H1 (cell line): ENCODE measurements around the gene TNFAIP8.

Source experiments
- ATF2 ChIP-seq: IDR thresholded peaks from 2 replicates; pipeline ENCODE4 v1.6.1; 2012; ENCODE audit warnings: low read length, inconsistent platforms
- CEBPB ChIP-seq: IDR thresholded peaks from 2 replicates; pipeline ENCODE4 v1.6.1; 2012; ENCODE audit warnings: low read depth, low read length
- CTCF ChIP-seq, 3 experiments: IDR thresholded peaks; 1 replicate in 2 of 3; 2 replicates in 1 of 3; pipeline versions ENCODE4 v1.5.1 to v1.6.1; 2011; ENCODE audit warnings: low read length in 3 of 3, mild to moderate bottlenecking in 3 of 3, inconsistent platforms in 2 of 3, low read depth in 1 of 3, moderate library complexity in 1 of 3; ENCODE audit not compliant: insufficient read depth in 1 of 3; ENCODE audit errors: control extremely low read depth in 1 of 3
- JUN ChIP-seq: IDR thresholded peaks from 2 replicates; pipeline ENCODE4 v1.6.1; 2011; ENCODE audit warnings: low read depth, mild to moderate bottlenecking, improper control_type of control experiment, low read length
- MAX ChIP-seq: IDR thresholded peaks from 2 replicates; pipeline ENCODE4 v1.6.1; 2012; ENCODE audit warnings: inconsistent platforms
- POLR2A ChIP-seq, 2 experiments: IDR thresholded peaks; 1 replicate in 1 of 2; 2 replicates in 1 of 2; pipeline ENCODE4 v1.6.1; 2011; ENCODE audit warnings: low read depth in 2 of 2, low read length in 2 of 2, mild to moderate bottlenecking in 2 of 2; ENCODE audit errors: control extremely low read depth in 1 of 2
- POLR2AphosphoS5 ChIP-seq: IDR thresholded peaks from 2 replicates; pipeline ENCODE4 v1.6.1; 2011; ENCODE audit warnings: low read depth, low read length
- SRF ChIP-seq: IDR thresholded peaks from 2 replicates; pipeline ENCODE4 v1.6.1; 2011; ENCODE audit warnings: mild to moderate bottlenecking, low read depth, low read length, moderate library complexity
- TAF1 ChIP-seq: IDR thresholded peaks from 2 replicates; pipeline ENCODE4 v1.6.1; 2011; ENCODE audit warnings: mild to moderate bottlenecking, low read depth, low read length
- ZNF274 ChIP-seq: IDR thresholded peaks from 2 replicates; pipeline ENCODE4 v1.7.0; 2012; ENCODE audit warnings: low read length, borderline replicate concordance; ENCODE audit errors: extremely low read depth

GRCh38 chr5:119347991-119348390, 7.8 kb upstream of the TNFAIP8 start:
- no peak for TF ChIP-seq CTCF (IDR thresholded peaks at IDR 0.05; ENCODE audit: control extremely low read depth in 1 of 3, insufficient read depth in 1 of 3, low read depth in 1 of 3, low read length in 3 of 3)
- TF ChIP-seq CEBPB: no peak
- TF ChIP-seq TAF1: no peak
- no peak for TF ChIP-seq SRF
- no peak for TF ChIP-seq ATF2
- no peak for TF ChIP-seq JUN
- TF ChIP-seq POLR2AphosphoS5: no peak
- TF ChIP-seq MAX: no peak
- no peak for TF ChIP-seq POLR2A (IDR thresholded peaks at IDR 0.05; ENCODE audit: control extremely low read depth in 1 of 2, low read depth in 2 of 2, low read length in 2 of 2)
- no peak for TF ChIP-seq ZNF274
